Bone marrow (tissue), 2 donors: ENCODE data around the gene NECAB2.

Source experiments
- DNase-seq, 2 donors: peaks; one replicate each; lab custom pipeline; 2025; lab: John Stamatoyannopoulos, UW

The NECAB2 gene

DNA sequence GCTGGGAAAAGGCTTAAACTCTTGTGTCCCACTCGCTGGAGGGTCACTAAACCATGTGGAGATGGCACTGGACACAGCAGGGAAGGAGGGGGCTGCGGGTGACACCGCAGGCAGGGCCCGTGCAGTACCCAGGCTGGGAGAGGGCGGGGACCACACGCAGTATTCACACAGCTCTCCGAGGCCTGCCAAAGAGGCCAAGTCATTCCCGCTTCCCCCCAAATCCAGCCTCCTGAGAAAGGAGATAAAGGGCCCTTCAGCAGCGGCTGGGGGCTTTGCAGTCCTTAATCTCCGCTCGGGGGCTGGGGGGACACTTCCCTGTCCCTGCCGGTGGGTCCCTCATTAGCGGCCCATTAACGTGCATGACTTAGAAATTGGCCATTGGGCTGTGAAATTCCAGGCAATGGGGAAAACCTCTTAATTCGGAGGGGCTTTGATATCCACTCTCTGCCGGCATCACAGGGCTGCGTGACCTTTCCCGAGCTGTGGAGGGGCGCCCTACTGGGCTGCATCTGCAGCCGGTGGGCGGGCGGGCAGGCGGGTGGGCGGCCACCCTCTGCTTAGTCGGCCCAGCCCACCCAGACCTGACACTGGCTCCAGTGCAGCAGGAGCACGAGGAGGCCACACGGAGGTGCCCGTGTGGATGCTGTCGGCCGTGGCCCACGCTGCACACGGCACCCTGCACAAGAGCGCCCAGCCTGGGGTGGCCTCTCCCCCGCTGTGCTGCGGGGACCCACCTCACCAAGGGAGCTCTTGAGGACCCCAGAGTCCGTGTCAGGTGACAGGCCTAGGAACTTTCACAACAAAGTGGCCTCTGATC lies 77.2 kb downstream of the NECAB2 start:
- no peak for DNase-seq

DNA sequence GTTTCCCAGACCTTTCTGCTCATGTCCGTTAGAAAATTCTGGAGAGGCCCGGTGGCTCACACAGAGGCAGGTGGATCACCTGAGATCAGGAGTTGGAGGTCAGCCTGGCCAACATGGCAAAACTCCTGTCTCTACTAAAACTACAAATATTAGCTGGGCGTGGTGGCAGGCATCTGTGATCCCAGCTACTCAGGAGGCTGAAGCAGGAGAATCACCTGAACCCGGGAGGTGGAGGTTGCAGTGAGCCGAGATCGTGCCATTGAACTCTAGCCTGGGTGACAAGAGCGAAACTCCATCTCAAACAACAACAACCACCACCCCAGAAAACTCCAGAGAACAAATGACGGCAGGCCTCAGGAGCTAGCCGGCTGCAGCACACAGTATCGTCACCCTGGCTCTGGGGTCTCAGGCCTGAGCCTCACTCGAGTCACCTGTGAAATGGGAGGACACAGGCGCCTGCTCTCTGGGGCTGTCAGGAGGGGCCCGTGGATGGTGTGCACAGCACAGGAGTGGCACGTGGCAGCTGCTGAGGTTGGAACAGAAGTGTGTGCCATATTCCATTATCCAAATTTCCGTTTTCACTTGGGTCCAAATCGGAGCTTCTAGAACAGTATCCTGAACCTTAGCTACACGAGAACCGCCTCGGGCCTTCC lies 77.9 kb downstream of the NECAB2 start:
- no peak for DNase-seq

DNA sequence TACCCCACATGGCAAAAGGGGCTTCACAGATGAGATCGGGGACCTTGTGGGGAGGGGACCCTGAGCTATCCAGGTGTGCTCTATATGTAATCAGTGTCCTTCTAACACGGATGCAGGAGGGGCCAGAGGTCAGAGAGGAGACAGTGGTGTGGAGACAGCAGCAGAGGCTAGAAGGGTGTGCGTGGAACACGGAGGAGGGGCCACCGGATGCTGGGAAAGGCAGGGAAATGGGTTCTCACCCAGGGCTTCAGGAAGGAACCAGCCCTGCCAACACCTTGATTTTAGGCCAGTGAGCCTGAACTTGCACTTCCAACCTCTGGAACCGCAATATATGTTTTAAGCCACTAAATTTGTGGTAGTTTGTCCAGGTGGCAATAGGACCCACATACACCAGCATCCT lies 79.2 kb downstream of the NECAB2 start:
- DNase-seq: no peak

DNA sequence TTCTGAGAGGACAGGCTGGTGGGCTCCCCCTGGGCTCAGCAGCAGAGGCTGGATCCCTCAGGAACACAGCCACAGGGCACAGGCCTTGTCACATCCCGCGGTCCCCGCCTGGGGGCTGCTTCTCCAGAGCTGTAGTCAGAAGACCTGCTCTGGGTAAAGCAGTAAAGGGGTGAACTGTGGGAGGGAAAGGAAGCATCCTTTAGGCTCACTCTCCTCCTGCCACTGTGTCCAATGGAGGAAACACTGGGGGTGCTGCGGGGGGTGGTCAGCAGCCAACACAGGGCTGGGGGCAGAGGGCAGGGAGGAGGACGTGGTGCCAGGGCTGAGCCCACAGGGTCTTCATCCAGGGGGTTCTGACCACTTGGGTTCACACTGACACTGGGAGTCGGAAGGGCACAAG lies 79.6 kb downstream of the NECAB2 start:
- no peak for DNase-seq

DNA sequence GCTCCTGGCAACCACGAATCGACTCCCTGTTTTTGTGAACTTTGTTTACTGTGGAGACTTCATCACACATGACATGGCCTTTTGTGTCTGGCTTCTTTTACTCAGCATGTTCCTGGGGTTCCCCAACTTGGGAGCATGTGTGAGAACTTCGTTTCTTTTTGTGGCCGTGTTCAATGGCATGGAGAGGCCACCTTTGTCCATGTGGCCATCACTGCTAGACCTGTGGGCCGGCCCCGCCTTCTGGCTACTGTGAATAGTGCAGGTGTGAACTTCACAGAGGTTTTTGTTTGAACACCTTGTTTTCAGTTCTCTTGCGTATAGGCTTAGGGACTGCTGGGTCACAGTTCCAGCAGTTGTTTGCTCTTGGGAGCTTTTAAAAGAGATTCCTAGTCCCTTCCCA lies 80.2 kb downstream of the NECAB2 start:
- DNase-seq: no peak

DNA sequence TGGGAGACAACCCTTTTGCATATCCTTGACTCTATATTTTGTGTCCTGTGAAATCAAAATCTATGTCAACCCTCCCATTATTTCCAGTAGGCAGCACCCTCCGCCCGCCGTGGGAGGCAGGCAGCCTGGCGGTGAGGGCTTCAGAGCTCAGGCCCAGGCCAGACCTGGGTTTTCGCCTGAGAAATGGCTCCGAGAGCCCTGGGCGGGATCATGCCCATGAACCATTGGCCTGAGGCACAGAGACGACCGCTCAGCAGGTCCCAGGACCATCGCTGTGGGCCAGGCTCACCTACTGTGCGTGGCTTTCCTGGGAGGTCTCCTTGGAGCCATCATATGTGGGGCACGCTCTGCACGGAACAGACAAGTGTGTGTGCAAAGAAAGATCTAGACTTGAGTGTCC lies 80.8 kb downstream of the NECAB2 start:
- no peak for DNase-seq

DNA sequence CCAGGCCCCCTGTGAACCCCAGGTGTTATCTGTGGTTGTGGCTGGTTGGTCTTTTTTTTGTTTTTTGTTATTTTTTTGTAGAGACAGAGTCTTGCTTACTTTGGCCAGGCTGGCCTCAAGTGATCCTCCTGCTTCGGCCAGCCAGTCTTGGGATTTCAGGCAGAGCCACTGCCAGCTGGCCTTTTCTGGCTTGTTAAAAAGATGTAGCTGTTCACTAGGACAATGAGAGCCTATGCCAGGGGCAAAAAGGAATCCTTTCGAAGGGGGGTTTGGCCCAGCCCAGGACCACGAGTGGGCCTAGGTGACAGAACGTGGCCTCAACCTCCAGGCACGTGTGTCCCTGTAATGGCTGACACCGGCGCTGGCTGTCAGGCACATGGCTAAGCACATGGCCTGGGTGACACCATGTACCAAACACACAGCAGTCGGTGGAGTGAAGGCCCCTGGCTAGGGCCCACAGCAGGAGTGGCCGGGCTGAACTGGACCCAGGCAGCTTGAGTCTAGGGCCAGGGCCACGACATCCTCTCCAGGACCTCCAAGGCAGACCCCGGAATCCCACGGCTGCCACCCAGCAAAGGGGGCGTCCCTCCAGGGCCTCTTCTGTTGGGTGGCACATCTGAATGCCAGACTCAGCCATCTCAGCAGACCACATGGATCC lies 81.5 kb downstream of the NECAB2 start:
- no peak for DNase-seq

DNA sequence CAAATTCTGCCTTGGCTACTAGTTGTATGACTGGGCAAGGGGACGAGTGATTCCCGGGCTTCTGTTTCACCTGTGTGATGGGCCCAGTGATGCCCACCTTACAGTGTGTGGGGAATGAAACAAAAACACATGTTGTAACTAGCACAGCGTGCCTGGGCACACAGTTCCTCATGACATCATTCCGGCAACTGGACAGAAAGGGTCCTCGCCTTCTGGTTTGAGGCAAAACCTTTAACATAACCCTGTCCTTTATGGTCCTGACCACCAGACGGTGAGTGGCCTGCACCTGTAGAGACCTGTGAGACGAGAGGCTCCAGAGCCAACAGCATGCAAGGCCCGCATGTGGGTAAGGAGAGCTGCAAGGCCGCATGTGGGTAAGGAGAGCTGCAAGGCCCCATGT lies 82.3 kb downstream of the NECAB2 start:
- DNase-seq: no peak

DNA sequence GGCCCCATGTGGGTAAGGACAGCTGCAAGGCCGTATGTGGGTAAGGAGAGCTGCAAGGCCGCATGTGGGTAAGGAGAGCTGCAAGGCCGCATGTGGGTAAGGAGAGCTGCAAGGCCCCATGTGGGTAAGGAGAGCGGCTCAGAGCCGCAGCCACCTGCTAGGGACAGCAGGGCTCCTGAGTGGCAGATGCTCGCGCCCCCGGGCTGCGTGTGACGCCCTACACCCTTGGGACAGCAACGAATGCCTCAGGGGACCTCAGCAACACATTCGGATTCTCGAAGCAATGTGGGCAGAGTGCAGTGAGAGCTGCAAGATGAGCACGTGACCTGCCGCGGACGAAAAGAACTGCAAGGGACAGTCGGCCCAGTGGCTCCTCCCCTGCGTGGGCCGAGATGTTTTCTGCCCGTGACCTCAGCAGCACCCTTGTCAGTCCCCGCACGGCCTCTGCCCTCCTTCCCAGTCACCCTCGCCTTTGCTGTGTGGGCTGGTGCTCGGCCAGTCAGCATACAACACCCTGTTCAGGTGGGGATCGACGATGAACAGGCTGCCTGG lies 84.1 kb downstream of the NECAB2 start:
- no peak for DNase-seq
